ENCODE data around the gene HAUS1. TPM values are rescaled to one million over a fixed set of nuclear protein-coding genes. Genes with fewer than 3 reads are reported as not detected.
"Not testable (repeated sequence)": the region's sequence is repeated elsewhere in the genome, so short reads cannot be mapped to it uniquely, and the experiment has no call there.

The HAUS1 gene
- polyA plus RNA-seq, 10 donors: 21.9 to 37.7 (median 28.0) TPM

DNA sequence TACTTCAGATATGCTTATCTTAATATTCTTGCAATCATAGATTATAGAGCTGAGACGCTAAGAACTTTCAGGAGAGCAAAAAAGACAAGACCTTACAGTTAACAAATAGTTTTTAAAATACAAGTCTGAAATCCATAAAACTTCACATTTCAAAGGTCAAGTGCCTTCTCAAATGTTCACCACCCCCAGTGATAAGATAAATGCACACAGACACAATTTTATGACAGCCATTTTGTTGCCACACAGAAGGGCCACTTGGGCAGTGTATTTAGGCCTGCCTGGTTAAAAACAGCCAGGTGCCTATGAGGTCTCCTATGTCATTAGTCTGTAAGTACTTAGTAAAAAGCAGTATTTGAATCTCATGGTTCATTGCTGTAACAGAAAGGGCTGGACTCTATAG lies 24.0 kb upstream of the HAUS1 start:
- no peak for DNase-seq

GRCh38 chr18:46084431-46084830 lies 19.8 kb upstream of the HAUS1 start:
- DNase-seq: no peak

DNA sequence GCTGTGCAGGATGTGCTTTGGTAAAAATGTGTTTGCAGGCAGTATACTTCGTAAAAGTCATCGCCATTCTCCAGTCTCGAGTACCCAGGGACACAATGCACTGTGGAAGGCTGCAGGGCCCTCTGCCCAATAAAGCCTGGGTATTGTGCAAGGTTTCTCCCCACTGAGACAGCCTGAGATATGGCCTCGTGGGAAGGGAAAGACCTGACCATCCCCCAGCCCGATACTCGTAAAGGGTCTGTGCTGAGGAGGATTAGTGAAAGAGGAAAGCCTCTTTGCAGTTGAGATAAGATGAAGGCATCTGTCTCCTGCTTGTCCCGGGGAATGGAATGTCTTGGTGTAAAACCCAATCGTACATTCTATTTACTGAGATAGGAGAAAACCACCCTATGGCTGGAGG lies 15.7 kb upstream of the HAUS1 start:
- DNase-seq: not testable (repeated sequence)

GRCh38 chr18:46095532-46095931 lies 8.7 kb upstream of the HAUS1 start:
- DNase-seq: no peak

GRCh38 chr18:46096651-46097300 lies 7.4 kb upstream of the HAUS1 start:
- peak in 1 of 3 donors; percentile 24 for DNase-seq

DNA sequence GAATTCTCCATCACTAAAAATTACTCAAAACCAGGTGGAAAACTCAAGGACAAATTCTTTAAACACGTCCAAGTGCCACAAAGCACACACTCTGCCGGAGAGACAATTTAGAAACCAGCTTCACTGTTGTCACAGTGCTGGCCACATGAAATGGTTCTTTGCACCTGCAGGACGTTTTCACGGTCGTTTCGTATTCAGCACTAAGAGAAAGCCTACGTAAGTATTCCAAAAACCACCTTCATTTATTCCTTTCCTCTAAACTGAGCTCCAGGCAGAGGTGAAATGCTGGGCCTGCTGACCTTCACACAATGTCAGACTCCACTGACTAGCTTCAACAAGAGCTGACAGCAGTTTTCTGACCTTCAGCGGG lies 6.8 kb upstream of the HAUS1 start:
- no peak for DNase-seq

DNA sequence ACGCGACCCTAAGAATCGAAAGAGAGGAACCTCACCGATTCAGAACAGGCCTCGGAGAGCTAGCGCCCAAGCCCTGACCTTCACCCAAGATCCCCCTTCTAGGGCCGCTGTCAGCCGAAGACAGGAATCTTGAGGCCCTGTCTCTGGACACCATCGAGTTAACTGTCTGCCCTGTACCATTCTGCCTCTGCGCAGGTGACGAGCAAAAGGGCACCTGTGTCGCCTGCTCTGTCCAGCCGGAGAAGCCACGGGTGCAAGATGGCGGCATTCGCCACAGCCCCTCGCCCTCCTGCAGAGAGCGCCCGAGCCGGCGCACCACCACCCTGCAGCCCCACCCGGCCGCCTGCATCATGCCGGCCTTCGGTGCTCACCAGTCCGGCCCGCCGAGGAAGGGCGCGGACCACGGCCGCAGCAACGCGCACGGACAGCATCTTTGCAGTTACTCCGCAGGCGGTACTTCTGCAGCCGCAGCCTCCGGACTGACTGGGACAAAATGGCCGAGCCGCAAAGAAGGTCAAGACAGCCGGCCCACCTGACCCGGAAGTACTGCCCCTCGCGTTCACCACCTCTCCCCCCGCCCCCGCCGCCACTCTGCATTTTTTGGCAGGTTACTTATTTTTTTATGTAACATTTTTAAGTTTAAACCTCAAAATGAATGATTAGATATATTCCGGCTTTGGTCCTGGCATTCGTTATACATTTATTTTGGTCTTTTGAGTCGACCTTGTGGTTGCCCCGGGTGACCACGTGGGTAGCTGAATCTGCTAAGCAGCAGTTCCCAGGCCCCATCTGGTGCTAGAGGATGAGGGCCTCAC lies 6.2 kb upstream of the HAUS1 start, which contains the start of gene ATP5F1A:
Gene ATP5F1A, minus strand, starts transcription at position 496 of the 815 bp plus-strand sequence. Its CDS starts 65 bp downstream, at position 431.
- peak; percentile 85 to 97 (median 88) for DNase-seq

DNA sequence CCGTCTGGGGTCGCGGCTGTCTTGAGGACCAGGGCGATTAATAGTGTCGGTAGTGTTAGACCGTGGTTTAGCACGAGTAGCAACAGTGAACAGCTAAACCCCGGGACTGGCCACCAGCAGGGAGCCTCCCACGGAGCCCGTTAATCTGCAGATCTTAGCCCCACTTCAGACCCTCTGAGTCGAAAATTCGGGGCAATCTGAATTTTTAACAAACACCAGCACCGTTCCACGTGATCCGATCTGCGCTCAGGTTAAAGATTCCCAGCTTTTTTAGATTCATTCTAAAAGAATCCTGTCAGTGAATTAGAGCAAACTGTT lies 5.6 kb upstream of the HAUS1 start:
- DNase-seq: no peak

- DNase-seq: no peak
Observed at GRCh38 chr18:46099463-46099862, 4.7 kb upstream of the HAUS1 start.

DNA sequence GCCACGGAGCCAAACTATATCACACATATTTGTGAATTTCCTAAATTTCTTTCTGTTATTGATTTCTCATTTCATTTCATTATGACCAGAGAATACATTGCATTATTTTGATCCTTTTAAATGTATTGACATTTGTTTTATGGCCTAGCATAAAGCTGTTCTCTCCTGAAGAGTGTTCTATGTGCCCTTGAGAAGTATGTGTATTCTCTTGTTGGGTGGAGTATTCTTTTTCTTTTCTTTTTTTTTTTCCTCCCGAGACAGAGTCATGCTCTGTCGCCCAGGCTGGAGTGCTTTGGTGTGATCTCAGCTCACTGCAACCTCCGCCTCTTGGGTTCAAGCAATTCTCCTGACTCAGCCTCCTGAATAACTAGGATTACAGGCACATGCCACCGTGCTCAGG lies 5.2 kb downstream of the HAUS1 start:
- DNase-seq: no peak

GRCh38 chr18:46110406-46110805 lies 6.2 kb downstream of the HAUS1 start:
- no peak for DNase-seq

- DNase-seq: no peak
Observed at GRCh38 chr18:46113751-46114150, 9.6 kb downstream of the HAUS1 start.

GRCh38 chr18:46126625-46127024 lies 22.4 kb downstream of the HAUS1 start:
- not testable (repeated sequence) for DNase-seq

DNA sequence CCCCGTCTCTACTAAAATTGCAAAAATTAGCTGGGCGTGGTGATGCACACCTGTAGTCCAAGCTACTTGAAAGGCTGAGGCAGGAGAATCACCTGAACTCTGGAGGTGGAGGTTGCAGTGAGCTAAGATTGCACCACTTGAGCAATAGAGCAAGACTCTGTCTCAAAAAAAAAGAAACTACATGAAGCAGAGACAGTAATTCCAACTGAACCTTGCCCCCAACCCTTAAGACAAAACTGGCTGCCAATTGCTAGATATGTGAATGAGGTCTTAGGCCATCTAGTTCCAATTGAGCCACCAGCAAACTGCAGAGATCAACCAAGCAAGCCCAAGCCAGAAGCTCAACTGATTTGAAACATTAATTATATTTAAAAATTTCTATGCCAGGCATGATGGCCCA lies 25.9 kb downstream of the HAUS1 start:
- DNase-seq: no peak

- DNase-seq: not testable (repeated sequence)
Observed at GRCh38 chr18:46130549-46130948, 26.4 kb downstream of the HAUS1 start.

- no peak for DNase-seq
Observed at GRCh38 chr18:46133534-46133933, 29.3 kb downstream of the HAUS1 start.

DNA sequence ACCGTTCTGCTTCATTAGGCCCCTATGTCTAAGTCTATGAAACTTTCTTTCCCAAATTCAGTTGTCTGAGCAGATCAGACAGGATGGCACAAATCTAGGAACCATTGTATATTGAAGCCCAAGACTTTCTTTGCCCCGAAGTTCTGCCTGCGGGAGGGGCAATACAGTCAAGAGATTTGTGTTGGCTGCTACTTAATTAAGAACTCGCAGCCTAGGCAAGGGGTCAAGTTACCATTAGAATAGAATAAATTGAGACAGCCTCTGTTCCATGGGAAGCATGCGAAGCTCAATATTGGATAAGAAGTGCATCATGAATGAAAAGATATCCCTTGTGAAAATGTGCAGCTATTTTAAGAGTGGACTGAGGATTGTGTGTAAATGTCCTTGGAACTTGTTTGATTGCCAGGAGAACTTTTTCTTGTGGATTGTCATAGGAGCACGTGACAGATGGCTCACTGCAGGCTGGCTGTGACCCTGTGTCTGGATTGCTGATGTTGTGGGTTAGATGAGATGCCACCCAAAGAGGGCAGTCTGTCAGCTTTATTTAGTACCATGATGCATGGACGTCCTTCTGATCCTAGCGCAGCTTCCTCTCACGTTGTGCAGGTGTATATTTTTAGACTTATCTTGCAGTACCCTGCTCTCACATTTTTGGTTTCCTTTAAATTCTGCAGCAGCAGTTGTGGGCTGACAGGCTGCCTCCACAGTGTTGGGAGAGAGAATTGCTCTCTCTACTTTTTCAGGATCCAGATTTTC lies 30.9 kb downstream of the HAUS1 start:
- no peak for DNase-seq

DNA sequence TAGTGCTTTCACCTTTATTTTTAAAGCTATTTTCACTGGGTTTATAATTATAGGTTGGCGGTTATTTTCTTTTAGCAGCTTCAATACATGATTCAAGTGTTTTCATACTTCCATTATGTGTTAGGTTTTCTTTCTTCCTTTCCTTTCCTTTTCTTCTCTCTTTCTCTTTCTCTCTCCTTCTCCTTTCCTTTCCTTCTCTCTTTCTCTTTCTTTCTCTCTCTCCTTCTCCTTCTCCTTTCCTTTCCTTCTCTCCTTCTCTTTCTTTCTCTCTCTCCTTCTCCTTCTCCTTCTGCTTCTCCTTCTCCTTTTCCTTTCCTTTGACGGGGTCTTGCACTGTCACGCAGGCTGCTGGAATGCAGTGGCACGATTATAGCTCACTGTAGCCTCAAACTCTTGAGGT lies 36.0 kb downstream of the HAUS1 start:
- DNase-seq: no peak

DNA sequence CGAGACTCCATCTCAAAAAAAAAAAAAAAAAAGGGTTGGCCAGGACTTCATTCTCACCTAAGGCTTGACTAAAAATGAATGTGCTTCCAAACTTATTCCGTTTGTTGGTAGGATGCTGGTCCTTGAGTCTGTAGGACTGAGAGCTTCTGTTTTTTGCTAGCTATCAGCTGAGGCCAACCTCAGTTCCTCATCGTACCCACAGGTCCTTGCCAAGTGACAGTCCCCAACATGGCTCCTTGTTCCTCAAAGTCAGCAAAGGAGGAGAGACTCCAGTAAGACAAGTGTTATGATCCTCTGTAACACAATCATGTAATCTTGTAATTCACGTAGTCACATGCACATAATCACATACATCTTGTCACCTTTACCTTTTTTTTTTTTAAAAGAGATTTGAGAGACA lies 37.0 kb downstream of the HAUS1 start:
- no peak for DNase-seq

DNA sequence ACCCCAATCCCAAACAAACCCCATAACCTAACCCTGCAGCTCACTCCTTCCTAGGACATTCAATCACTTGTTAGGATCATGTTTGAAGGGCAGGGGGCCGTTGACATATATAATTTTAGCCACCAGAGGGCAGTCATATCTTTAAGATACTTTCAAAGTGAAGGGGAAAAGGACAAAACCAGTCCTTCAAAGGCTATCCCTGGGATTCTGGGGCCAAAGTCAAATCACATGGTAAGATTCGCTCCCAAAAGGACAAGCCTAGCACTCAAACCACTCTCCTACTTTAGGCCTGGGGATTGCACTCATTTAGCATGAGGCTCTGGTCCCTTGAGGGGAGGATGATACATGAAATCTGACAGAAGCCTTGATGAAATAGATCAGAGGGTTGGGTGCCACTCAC lies 44.6 kb downstream of the HAUS1 start:
- peak; percentile 37 to 61 (median 38) for DNase-seq

GRCh38 chr18:46152436-46152807 lies 48.2 kb downstream of the HAUS1 start:
- DNase-seq: peak in 2 of 3 donors; percentile 33 to 38

GRCh38 chr18:46152808-46153617 lies 48.8 kb downstream of the HAUS1 start:
- no peak for DNase-seq
